Suprapubic skin (tissue), 4 donors: ENCODE measurements around the gene RAB22A.

Experiments
- EP300 ChIP-seq: sonication (generic); formaldehyde crosslinking; IDR thresholded peaks from one replicate; pipeline ENCODE4 v1.6.1; 2017; ENCODE audit warnings: antibody characterized with exemption
- POLR2AphosphoS5 ChIP-seq, 3 donors: sonication (generic); formaldehyde crosslinking; IDR thresholded peaks; one replicate each; pipeline ENCODE4 v1.6.1; 2017; ENCODE audit warnings: antibody characterized with exemption in 3 of 3
- TF ChIP-seq, protein P1 (sequence below), 2 donors: fragments of 200-600 bp in 1 of 2; fragments of 450-650 bp in 1 of 2; sonication (generic) in 1 of 2; IDR thresholded peaks; one replicate each; pipeline ENCODE4 v1.5.1; 2016 to 2019; ENCODE audit warnings: antibody characterized with exemption in 2 of 2, mild to moderate bottlenecking in 1 of 2, moderate library complexity in 1 of 2

DNA sequence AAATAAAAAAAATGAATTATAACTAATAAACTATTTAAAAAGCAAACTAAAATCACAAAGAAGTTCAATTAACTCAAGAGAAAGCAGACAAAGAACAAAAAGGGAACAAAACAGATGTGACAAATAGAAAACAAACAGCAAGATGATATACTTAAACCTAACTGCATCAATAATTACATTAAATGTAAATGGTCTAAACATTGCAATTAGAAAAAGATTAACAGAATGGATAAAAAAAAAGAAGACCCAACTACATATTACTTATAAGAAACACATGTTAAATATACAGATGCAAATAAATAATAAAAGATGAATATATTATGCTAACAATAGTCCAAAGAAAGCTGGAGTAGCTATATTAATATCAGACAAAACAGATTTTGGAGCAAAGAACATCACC is 35.1 kb upstream of the RAB22A start:
- TF ChIP-seq EP300 (no peak), POLR2AphosphoS5 (IDR thresholded peaks at IDR 0.05) (no peak)
- TF ChIP-seq, protein P1, sequence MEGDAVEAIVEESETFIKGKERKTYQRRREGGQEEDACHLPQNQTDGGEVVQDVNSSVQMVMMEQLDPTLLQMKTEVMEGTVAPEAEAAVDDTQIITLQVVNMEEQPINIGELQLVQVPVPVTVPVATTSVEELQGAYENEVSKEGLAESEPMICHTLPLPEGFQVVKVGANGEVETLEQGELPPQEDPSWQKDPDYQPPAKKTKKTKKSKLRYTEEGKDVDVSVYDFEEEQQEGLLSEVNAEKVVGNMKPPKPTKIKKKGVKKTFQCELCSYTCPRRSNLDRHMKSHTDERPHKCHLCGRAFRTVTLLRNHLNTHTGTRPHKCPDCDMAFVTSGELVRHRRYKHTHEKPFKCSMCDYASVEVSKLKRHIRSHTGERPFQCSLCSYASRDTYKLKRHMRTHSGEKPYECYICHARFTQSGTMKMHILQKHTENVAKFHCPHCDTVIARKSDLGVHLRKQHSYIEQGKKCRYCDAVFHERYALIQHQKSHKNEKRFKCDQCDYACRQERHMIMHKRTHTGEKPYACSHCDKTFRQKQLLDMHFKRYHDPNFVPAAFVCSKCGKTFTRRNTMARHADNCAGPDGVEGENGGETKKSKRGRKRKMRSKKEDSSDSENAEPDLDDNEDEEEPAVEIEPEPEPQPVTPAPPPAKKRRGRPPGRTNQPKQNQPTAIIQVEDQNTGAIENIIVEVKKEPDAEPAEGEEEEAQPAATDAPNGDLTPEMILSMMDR (IDR thresholded peaks at IDR 0.05), result no peak
